ENCODE measurements around the gene SYNPO2.
"Not testable (repeated sequence)": the region's sequence is repeated elsewhere in the genome, so short reads cannot be mapped to it uniquely, and the experiment has no call there.

The SYNPO2 gene

GRCh38 chr4:119067670-119068360 lies 179.2 kb downstream of the SYNPO2 start:
- not testable (repeated sequence) for DNase-seq (ENCODE audit: low read depth)

GRCh38 chr4:119068529-119068962 lies 179.9 kb downstream of the SYNPO2 start:
- peak; percentile 15 for DNase-seq (ENCODE audit: low read depth)

GRCh38 chr4:119070301-119070700 lies 181.6 kb downstream of the SYNPO2 start:
- DNase-seq (ENCODE audit: low read depth) = no peak

GRCh38 chr4:119080721-119081541 lies 192.3 kb downstream of the SYNPO2 start:
- peak; percentile 36 for DNase-seq (ENCODE audit: low read depth)

GRCh38 chr4:119081542-119081859 lies 192.8 kb downstream of the SYNPO2 start:
- DNase-seq (ENCODE audit: low read depth) = no peak

- DNase-seq (ENCODE audit: low read depth) = no peak
Observed at GRCh38 chr4:119081943-119082342, 193.3 kb downstream of the SYNPO2 start.

GRCh38 chr4:119082661-119083060 lies 194.0 kb downstream of the SYNPO2 start:
- no peak for DNase-seq (ENCODE audit: low read depth)

GRCh38 chr4:119084513-119084912 lies 195.9 kb downstream of the SYNPO2 start:
- DNase-seq (ENCODE audit: low read depth) = no peak

- DNase-seq (ENCODE audit: low read depth) = peak; percentile 39
Observed at GRCh38 chr4:119087121-119087520, 198.5 kb downstream of the SYNPO2 start.

GRCh38 chr4:119087656-119088055 lies 199.0 kb downstream of the SYNPO2 start:
- no peak for DNase-seq (ENCODE audit: low read depth)

- DNase-seq (ENCODE audit: low read depth) = peak; percentile 37
Observed at GRCh38 chr4:119093042-119093827, 204.6 kb downstream of the SYNPO2 start.

GRCh38 chr4:119097282-119097900 lies 208.7 kb downstream of the SYNPO2 start:
- no peak for DNase-seq (ENCODE audit: low read depth)

GRCh38 chr4:119098306-119098705 lies 209.7 kb downstream of the SYNPO2 start:
- DNase-seq (ENCODE audit: low read depth) = no peak

- peak; percentile 79 for DNase-seq (ENCODE audit: low read depth)
Observed at GRCh38 chr4:119099227-119099810, 210.7 kb downstream of the SYNPO2 start.

GRCh38 chr4:119100655-119101054 lies 212.0 kb downstream of the SYNPO2 start:
- no peak for DNase-seq (ENCODE audit: low read depth)

GRCh38 chr4:119103263-119103662 lies 214.6 kb downstream of the SYNPO2 start:
- peak; percentile 96 for DNase-seq (ENCODE audit: low read depth)

- DNase-seq (ENCODE audit: low read depth) = no peak
Observed at GRCh38 chr4:119104644-119105273, 216.1 kb downstream of the SYNPO2 start.

- DNase-seq (ENCODE audit: low read depth) = no peak
Observed at GRCh38 chr4:119105605-119106004, 217.0 kb downstream of the SYNPO2 start.

GRCh38 chr4:119106036-119107000 lies 217.7 kb downstream of the SYNPO2 start:
- peak; percentile 45 for DNase-seq (ENCODE audit: low read depth)

- no peak for DNase-seq (ENCODE audit: low read depth)
Observed at GRCh38 chr4:119110121-119110520, 221.5 kb downstream of the SYNPO2 start.
